Thoracic aorta (tissue), 2 donors: ENCODE results near the gene RASL10A. TPM values are rescaled to one million over a fixed set of nuclear protein-coding genes. Genes with fewer than 3 reads are reported as not detected.

Experiments used
- ATAC-seq: fragments of 150-250 bp; one replicate; pipeline ENCODE4 v1.8.0; 2017; ENCODE audit warnings: low read depth; ENCODE audit not compliant: insufficient number of reproducible peaks, low FRiP score
- DNase-seq: peaks from one replicate; pipeline ENCODE4 v3.0.0-alpha.2; 2020; ENCODE audit warnings: low spot score
- H3K27ac ChIP-seq, 2 donors: fragments of 200-600 bp; sonication (generic); 1 replicate in 1 of 2; 2 replicates in 1 of 2; pipeline ENCODE4 v1.5.1; 2016; ENCODE audit warnings: mild to moderate bottlenecking in 2 of 2, moderate library complexity in 2 of 2
- H3K27me3 ChIP-seq: fragments of 200-600 bp; sonication (generic); replicated peaks from 2 replicates; pipeline ENCODE4 v1.6.0; 2016; ENCODE audit warnings: mild to moderate bottlenecking; ENCODE audit not compliant: insufficient read depth
- H3K36me3 ChIP-seq: fragments of 200-600 bp; sonication (generic); one replicate; pipeline ENCODE4 v1.5.1; 2016
- H3K4me1 ChIP-seq, 2 donors: fragments of 200-600 bp; sonication (generic); 1 replicate in 1 of 2; 2 replicates in 1 of 2; pipeline versions ENCODE4 v1.5.1 to v1.6.0; 2016; ENCODE audit warnings: low read depth in 2 of 2, mild to moderate bottlenecking in 1 of 2; ENCODE audit not compliant: control insufficient read depth in 1 of 2
- H3K4me3 ChIP-seq: fragments of 200-600 bp; sonication (generic); 2 replicates; pipeline ENCODE4 v1.5.1; 2016; ENCODE audit warnings: mild to moderate bottlenecking
- H3K9me3 ChIP-seq: fragments of 200-600 bp; sonication (generic); 2 replicates; pipeline ENCODE4 v1.5.1; 2016
- total RNA-seq, 2 donors: library from RNA; depleted of rRNA; stranded (reverse); fragments of >200 nt; gene quantifications; one replicate each; pipeline versions ENCODE4 v1.1.0 to v1.2.3, GENCODE V29; 2016
- TF ChIP-seq, protein P1 (sequence below): fragments of 200-600 bp; sonication (generic); IDR thresholded peaks from one replicate; pipeline ENCODE4 v1.5.1; 2019; ENCODE audit warnings: antibody characterized with exemption

Gene RASL10A
- total RNA-seq, 2 donors from 2014 or later = 3.4 to 4.1 TPM

DNA sequence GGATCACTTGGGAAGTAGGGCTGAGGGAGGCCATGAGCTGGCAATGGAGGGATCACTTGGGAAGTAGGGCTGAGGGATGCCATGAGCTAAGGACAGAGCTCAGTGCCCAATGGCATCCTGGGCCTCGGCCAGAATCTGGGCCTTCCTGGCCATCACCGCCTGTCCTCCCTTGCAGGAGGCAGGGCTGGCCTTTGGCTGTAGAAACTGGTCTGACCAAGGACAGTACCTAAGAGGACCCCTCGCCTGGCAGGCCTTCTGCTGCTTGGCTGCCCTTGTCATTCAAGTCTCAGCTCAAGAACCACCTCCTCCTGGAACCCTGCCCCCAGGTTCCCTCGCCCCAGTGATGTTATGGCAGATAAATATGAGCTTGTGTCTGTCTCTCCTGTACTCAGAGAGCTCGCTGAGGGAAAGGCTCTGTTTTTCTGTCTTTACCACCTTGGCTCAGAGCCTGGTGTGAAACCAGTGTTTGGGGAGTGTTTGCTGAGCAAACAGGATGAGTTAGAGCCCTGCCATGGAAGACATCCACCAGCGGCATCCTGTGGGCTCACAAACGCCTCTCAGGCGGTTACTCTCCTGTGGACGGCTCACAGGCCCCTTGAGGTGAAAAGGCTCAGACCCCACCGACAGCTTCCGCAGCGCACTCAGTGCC is 19.3 kb upstream of the RASL10A start:
- no peak for ATAC-seq
- Histone ChIP-seq H3K27me3 (no peaks in the 10 kb centered on the region), H3K4me3 (no peak overlapping the region), H3K9me3 (no peaks in the 10 kb centered on the region), H3K27ac (no peak overlapping the region), H3K36me3 (peaks cover 26% of the 10 kb centered on the region), H3K4me1 (no peaks in the 10 kb centered on the region)
- TF ChIP-seq, protein P1, sequence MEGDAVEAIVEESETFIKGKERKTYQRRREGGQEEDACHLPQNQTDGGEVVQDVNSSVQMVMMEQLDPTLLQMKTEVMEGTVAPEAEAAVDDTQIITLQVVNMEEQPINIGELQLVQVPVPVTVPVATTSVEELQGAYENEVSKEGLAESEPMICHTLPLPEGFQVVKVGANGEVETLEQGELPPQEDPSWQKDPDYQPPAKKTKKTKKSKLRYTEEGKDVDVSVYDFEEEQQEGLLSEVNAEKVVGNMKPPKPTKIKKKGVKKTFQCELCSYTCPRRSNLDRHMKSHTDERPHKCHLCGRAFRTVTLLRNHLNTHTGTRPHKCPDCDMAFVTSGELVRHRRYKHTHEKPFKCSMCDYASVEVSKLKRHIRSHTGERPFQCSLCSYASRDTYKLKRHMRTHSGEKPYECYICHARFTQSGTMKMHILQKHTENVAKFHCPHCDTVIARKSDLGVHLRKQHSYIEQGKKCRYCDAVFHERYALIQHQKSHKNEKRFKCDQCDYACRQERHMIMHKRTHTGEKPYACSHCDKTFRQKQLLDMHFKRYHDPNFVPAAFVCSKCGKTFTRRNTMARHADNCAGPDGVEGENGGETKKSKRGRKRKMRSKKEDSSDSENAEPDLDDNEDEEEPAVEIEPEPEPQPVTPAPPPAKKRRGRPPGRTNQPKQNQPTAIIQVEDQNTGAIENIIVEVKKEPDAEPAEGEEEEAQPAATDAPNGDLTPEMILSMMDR = no peak
- no peak for DNase-seq

DNA sequence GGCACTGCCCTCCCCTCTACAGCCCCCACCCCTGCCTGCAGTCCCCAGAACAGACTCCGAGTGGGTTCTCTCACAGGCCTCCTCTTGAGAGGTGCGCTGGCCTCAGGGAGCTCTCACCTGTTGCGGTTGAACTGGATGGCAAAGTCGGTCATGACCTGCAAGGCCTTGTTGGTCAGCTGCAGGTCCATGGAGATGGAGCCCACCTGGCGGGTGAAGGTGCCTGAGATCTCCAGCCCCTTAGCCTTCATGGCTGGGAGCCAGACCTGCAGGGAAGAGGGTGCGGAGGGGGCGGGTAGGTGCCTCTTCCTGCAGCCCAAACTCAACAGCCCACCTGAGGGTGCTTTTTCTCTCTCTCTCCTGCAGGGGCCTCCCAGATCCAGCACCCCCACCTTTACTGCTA is 18.7 kb upstream of the RASL10A start:
- no peak overlapping the region for H3K27ac ChIP-seq

DNA sequence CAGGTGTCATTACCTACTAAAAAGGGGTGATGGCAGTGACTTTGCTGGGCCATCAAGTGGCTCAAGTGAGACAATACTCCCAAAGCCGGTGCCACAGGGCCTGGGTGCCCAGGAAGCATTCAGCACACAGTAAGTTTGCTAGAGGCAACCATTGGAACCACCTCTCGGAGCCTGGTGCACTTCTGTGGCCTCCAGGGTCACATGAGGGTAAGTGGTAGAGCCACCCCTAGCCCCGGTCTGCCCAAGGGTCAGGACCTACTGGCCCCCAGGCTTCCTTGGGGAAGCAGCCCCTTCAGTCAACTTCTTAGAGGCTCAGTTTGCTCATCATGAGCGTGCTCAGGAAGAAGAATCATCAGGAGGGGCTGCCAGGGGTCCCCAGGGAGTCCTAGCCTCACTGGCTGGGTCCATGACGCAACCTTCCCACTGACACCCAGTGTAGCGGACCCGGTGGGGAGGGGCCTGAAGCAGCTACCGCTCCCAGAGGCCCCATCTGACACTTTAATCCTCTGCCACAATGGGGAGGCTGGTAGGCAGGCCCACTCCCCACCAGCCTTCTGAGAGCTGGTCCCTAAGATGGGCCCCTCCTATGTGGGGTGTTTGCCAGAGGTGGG is 17.5 kb upstream of the RASL10A start:
- TF ChIP-seq, protein P1 = no peak
- H3K9me3 ChIP-seq = no peaks in the 10 kb centered on the region
- H3K4me1 ChIP-seq = no peaks in the 10 kb centered on the region
- no peak overlapping the region for H3K27ac ChIP-seq
- H3K36me3 ChIP-seq = peaks cover 24% of the 10 kb centered on the region
- no peaks in the 10 kb centered on the region for H3K27me3 ChIP-seq
- no peak overlapping the region for H3K4me3 ChIP-seq
- DNase-seq (no peak), ATAC-seq (no peak)

More for the DNA sequence above, 18.7 kb upstream of the RASL10A start:
- H3K9me3 ChIP-seq = no peaks in the 10 kb centered on the region
- no peaks in the 10 kb centered on the region for H3K27me3 ChIP-seq
- no peak for DNase-seq
- peaks cover 27% of the 10 kb centered on the region for H3K36me3 ChIP-seq
- H3K4me1 ChIP-seq = no peaks in the 10 kb centered on the region
- ATAC-seq = no peak
- TF ChIP-seq, protein P1 = no peak
- H3K4me3 ChIP-seq = no peak overlapping the region

DNA sequence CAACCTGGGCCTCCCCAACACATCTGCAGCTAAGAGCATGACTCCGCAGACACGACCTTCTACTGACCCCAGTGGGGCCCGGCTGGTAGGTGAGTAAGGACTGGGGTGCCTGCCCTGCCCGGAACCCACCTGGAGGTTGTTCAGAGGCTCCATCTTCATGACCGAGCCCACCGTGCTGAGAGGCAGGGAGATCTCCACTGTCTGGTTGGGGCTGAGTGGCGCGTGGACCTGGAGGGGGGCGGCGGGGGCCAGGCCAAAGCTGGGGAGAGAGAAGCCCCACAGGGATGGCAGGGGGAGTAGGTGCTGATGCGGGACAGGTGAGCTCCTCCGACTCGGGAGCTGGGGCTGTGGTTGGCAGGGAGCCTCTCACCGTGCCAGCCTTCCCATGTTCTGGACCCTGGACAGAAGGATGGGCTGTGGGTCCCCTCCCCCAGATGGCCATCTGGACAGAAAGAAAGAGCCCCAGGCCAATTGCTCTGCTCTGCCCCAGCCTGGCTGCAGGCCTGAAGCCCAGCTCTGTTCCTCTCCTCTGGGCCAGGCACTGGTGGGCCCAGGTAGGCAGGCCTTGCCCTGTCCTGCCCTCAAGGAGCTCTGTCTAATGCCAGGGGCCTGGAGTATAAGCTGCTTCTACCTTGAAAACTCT is 16.3 kb upstream of the RASL10A start:
- Histone ChIP-seq H3K27me3 (no peaks in the 10 kb centered on the region), H3K36me3 (peaks cover 25% of the 10 kb centered on the region), H3K4me3 (no peak overlapping the region), H3K27ac (no peak overlapping the region), H3K9me3 (no peaks in the 10 kb centered on the region), H3K4me1 (no peaks in the 10 kb centered on the region)
- TF ChIP-seq, protein P1 = no peak
- DNase-seq = no peak
- no peak for ATAC-seq

DNA sequence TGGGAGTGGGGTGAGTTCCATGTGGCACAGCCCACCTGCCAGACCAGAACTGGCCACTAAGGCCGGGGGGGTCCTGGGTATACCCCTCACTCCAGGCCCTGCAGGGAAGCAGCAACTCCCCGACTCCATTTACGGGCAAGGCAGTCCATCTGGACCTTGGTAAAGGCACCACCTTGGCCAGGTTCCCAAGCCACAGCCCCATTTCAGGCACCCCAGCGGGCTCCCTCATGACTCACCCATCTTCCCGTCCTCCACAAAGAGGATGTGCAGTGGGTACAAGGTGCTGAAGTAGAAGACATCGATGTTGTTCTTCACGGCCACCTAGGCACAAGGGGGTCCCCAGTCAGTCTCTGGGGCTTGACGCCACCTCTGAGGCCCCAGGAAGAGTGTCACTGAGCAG is 15.7 kb upstream of the RASL10A start:
- Histone ChIP-seq H3K36me3 (peaks cover 26% of the 10 kb centered on the region), H3K9me3 (no peaks in the 10 kb centered on the region), H3K4me1 (no peaks in the 10 kb centered on the region), H3K27ac (no peak overlapping the region), H3K4me3 (no peak overlapping the region), H3K27me3 (no peaks in the 10 kb centered on the region)
- TF ChIP-seq, protein P1 = no peak
- no peak for ATAC-seq
- no peak for DNase-seq
